Tibial nerve (tissue), 3 donors: Measurements from ENCODE around the gene SOWAHA.

ENCODE experiments used
- CTCF ChIP-seq, 5 experiments: fragments of 200-600 bp in 3 of 5; fragments of 450-650 bp in 2 of 5; sonication (generic) in 3 of 5; IDR thresholded peaks; one replicate each; pipeline ENCODE4 v1.5.1; 2016 to 2019; ENCODE audit warnings: antibody characterized with exemption in 5 of 5, mild to moderate bottlenecking in 3 of 5, moderate library complexity in 2 of 5
- POLR2A ChIP-seq, 2 donors: fragments of 450-650 bp; IDR thresholded peaks; one replicate each; pipeline ENCODE4 v1.6.1; 2017; ENCODE audit warnings: antibody characterized with exemption in 2 of 2, mild to moderate bottlenecking in 2 of 2, moderate library complexity in 2 of 2

GRCh38 chr5:132765311-132766019, 47.6 kb upstream of the SOWAHA start:
- TF ChIP-seq POLR2A (IDR thresholded peaks at IDR 0.05): no peak
- TF ChIP-seq CTCF (IDR thresholded peaks at IDR 0.05): no peak
